WTC11 (cell line): Measurements from ENCODE around the gene KTI12.
"Not testable (repeated sequence)": the region's sequence is repeated elsewhere in the genome, so short reads cannot be mapped to it uniquely, and the experiment has no call there.

Source experiments
- FOXK1 ChIP-seq: sonication (generic); formaldehyde crosslinking; IDR thresholded peaks from 2 replicates; pipeline ENCODE4 v1.8.0; 2022; ENCODE audit warnings: mild to moderate bottlenecking, moderate library complexity, missing genetic modification reagents
- IRF2 ChIP-seq: sonication (generic); formaldehyde crosslinking; IDR thresholded peaks from 2 replicates; pipeline ENCODE4 v1.8.0; 2022; ENCODE audit warnings: low read depth, missing genetic modification reagents, borderline replicate concordance
- NR1H2 ChIP-seq: sonication (generic); formaldehyde crosslinking; IDR thresholded peaks from 2 replicates; pipeline ENCODE4 v1.9.0; 2021; ENCODE audit warnings: mild to moderate bottlenecking, moderate library complexity, missing genetic modification reagents
- RELA ChIP-seq: sonication (generic); formaldehyde crosslinking; IDR thresholded peaks from 2 replicates; pipeline ENCODE4 v1.8.1; 2022; ENCODE audit warnings: missing genetic modification reagents, mild to moderate bottlenecking, borderline replicate concordance
- TCF7 ChIP-seq: sonication (generic); formaldehyde crosslinking; IDR thresholded peaks from 2 replicates; pipeline ENCODE4 v1.8.0; 2022; ENCODE audit warnings: mild to moderate bottlenecking, low read depth, missing genetic modification reagents, moderate library complexity
- TF ChIP-seq, protein P1 (sequence below): fragments of 200-600 bp; IDR thresholded peaks from 2 replicates; pipeline ENCODE4 v1.8.0; 2022; ENCODE audit warnings: antibody characterized with exemption
- TF ChIP-seq, protein P2 (sequence below): sonication (generic); formaldehyde crosslinking; IDR thresholded peaks from 2 replicates; pipeline ENCODE4 v1.8.1; 2023; ENCODE audit warnings: mild to moderate bottlenecking, missing genetic modification reagents, borderline replicate concordance
- TF ChIP-seq, protein P3 (sequence below): sonication (generic); formaldehyde crosslinking; IDR thresholded peaks from 2 replicates; pipeline ENCODE4 v1.8.1; 2023; ENCODE audit warnings: mild to moderate bottlenecking, missing genetic modification reagents
- TF ChIP-seq, protein P4 (sequence below): fragments of 250-450 bp; sonication (Bioruptor Pico); IDR thresholded peaks from 2 replicates; pipeline ENCODE4 v1.8.0; 2021; ENCODE audit warnings: mild to moderate bottlenecking

DNA sequence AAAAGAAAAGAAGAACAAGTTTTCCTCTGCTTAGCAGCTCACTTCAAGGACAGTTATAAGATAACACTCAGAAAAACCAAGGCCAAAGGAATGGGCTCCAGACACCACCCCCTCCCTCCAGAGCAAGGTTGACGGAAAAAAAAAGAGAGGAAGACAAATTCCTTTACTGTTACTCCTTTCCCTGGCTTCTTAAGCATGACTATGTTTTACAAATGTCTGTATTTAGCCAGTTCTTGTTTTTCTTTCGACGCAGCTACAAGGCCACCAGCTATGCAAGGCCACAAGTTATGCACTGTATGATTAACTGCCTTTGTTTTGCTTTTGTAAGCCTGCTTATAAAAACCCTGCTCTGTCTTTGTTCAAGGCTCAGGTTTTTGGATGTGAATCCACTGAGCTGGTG is 28.1 kb downstream of the KTI12 start:
- not testable (repeated sequence) for TF ChIP-seq TCF7, IRF2, NR1H2, RELA, FOXK1 (CRISPR knock-in tag)
- TF ChIP-seq, protein P1, sequence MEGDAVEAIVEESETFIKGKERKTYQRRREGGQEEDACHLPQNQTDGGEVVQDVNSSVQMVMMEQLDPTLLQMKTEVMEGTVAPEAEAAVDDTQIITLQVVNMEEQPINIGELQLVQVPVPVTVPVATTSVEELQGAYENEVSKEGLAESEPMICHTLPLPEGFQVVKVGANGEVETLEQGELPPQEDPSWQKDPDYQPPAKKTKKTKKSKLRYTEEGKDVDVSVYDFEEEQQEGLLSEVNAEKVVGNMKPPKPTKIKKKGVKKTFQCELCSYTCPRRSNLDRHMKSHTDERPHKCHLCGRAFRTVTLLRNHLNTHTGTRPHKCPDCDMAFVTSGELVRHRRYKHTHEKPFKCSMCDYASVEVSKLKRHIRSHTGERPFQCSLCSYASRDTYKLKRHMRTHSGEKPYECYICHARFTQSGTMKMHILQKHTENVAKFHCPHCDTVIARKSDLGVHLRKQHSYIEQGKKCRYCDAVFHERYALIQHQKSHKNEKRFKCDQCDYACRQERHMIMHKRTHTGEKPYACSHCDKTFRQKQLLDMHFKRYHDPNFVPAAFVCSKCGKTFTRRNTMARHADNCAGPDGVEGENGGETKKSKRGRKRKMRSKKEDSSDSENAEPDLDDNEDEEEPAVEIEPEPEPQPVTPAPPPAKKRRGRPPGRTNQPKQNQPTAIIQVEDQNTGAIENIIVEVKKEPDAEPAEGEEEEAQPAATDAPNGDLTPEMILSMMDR = not testable (repeated sequence)
- TF ChIP-seq, protein P2, sequence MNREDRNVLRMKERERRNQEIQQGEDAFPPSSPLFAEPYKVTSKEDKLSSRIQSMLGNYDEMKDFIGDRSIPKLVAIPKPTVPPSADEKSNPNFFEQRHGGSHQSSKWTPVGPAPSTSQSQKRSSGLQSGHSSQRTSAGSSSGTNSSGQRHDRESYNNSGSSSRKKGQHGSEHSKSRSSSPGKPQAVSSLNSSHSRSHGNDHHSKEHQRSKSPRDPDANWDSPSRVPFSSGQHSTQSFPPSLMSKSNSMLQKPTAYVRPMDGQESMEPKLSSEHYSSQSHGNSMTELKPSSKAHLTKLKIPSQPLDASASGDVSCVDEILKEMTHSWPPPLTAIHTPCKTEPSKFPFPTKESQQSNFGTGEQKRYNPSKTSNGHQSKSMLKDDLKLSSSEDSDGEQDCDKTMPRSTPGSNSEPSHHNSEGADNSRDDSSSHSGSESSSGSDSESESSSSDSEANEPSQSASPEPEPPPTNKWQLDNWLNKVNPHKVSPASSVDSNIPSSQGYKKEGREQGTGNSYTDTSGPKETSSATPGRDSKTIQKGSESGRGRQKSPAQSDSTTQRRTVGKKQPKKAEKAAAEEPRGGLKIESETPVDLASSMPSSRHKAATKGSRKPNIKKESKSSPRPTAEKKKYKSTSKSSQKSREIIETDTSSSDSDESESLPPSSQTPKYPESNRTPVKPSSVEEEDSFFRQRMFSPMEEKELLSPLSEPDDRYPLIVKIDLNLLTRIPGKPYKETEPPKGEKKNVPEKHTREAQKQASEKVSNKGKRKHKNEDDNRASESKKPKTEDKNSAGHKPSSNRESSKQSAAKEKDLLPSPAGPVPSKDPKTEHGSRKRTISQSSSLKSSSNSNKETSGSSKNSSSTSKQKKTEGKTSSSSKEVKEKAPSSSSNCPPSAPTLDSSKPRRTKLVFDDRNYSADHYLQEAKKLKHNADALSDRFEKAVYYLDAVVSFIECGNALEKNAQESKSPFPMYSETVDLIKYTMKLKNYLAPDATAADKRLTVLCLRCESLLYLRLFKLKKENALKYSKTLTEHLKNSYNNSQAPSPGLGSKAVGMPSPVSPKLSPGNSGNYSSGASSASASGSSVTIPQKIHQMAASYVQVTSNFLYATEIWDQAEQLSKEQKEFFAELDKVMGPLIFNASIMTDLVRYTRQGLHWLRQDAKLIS (CRISPR knock-in tag) = not testable (repeated sequence)
- TF ChIP-seq, protein P3, sequence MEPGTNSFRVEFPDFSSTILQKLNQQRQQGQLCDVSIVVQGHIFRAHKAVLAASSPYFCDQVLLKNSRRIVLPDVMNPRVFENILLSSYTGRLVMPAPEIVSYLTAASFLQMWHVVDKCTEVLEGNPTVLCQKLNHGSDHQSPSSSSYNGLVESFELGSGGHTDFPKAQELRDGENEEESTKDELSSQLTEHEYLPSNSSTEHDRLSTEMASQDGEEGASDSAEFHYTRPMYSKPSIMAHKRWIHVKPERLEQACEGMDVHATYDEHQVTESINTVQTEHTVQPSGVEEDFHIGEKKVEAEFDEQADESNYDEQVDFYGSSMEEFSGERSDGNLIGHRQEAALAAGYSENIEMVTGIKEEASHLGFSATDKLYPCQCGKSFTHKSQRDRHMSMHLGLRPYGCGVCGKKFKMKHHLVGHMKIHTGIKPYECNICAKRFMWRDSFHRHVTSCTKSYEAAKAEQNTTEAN = not testable (repeated sequence)
- TF ChIP-seq, protein P4, sequence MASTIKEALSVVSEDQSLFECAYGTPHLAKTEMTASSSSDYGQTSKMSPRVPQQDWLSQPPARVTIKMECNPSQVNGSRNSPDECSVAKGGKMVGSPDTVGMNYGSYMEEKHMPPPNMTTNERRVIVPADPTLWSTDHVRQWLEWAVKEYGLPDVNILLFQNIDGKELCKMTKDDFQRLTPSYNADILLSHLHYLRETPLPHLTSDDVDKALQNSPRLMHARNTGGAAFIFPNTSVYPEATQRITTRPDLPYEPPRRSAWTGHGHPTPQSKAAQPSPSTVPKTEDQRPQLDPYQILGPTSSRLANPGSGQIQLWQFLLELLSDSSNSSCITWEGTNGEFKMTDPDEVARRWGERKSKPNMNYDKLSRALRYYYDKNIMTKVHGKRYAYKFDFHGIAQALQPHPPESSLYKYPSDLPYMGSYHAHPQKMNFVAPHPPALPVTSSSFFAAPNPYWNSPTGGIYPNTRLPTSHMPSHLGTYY (CRISPR knock-in tag) = not testable (repeated sequence)
